Stimulated activated CD8-positive, alpha-beta memory T cell treated with anti-CD3 and anti-CD28 coated beads, Interleukin-15, amount 100 ng/mL, for 24 hours (primary cell): ENCODE measurements around the gene KIF4B.
"Not testable (repeated sequence)": the region's sequence is repeated elsewhere in the genome, so short reads cannot be mapped to it uniquely, and the experiment has no call there.

Experiments used
- DNase-seq: peaks from one replicate; pipeline ENCODE4 v3.0.0-alpha.2; 2020; ENCODE audit warnings: low read depth

The KIF4B gene, protein sequence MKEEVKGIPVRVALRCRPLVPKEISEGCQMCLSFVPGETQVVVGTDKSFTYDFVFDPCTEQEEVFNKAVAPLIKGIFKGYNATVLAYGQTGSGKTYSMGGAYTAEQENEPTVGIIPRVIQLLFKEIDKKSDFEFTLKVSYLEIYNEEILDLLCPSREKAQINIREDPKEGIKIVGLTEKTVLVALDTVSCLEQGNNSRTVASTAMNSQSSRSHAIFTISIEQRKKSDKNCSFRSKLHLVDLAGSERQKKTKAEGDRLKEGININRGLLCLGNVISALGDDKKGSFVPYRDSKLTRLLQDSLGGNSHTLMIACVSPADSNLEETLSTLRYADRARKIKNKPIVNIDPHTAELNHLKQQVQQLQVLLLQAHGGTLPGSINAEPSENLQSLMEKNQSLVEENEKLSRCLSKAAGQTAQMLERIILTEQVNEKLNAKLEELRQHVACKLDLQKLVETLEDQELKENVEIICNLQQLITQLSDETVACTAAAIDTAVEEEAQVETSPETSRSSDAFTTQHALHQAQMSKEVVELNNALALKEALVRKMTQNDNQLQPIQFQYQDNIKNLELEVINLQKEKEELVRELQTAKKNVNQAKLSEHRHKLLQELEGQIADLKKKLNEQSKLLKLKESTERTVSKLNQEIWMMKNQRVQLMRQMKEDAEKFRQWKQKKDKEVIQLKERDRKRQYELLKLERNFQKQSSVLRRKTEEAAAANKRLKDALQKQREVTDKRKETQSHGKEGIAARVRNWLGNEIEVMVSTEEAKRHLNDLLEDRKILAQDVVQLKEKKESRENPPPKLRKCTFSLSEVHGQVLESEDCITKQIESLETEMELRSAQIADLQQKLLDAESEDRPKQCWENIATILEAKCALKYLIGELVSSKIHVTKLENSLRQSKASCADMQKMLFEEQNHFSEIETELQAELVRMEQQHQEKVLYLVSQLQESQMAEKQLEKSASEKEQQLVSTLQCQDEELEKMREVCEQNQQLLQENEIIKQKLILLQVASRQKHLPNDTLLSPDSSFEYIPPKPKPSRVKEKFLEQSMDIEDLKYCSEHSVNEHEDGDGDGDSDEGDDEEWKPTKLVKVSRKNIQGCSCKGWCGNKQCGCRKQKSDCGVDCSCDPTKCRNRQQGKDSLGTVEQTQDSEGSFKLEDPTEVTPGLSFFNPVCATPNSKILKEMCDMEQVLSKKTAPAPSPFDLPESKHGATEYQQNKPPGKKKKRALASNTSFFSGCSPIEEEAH

DNA sequence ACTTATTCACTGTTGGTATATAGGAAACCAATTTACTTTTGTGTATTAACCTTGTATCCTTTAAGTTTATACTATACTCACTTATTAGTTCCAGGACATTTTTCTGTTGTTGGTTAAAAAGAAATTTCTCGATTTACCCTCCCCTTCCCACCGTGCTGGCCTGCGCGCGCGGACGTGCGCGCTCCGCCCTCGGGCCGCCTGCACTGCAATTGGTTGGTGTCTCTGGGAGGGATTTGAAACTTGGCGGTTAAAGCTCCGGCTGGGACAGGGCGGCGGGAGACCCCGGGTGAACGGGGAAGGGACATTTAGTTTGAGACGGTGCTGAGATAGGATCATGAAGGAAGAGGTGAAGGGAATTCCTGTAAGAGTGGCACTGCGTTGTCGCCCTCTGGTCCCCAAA is at the start of gene KIF4B:
TSS of gene KIF4B (plus strand) at position 230 of the 400 bp plus-strand sequence. CDS start at position 335, 105 bp downstream.
- no peak for DNase-seq

DNA sequence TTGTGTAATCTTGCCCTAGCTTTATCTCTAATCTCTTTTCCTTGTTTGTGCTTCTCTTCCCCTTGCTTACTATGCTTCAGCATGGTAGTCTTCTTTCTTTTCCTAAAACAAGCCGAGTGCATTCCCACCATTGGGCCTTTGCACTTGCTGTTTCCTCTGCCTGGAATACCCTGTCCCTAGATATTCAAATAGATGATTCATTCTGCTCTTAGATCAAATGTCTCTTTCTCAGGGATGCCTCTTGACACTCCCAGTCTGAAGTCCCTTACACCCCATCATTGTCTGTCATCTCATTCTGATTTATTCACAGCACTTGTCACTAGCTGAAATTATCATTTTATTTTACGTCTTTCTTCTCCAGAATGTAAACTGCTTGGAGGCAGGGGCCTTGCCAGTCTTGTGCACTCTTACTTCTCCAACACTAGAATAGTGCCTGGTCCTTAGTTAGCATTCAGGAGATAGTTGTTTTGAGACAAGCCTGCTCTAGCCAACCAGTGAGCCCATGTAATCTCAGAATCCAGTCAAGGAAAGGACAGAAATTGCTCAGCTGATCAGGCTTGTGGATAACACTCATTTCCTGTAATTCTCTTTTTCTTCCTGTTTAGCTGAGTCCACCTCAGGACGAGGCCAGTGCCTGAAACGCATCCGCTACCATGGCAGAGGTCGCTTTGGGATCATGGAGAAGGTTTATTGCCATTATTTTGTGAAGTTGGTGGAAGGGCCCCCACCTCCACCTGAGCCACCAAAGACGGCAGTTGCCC is 47.3 kb upstream of the KIF4B start:
- no peak for DNase-seq

DNA sequence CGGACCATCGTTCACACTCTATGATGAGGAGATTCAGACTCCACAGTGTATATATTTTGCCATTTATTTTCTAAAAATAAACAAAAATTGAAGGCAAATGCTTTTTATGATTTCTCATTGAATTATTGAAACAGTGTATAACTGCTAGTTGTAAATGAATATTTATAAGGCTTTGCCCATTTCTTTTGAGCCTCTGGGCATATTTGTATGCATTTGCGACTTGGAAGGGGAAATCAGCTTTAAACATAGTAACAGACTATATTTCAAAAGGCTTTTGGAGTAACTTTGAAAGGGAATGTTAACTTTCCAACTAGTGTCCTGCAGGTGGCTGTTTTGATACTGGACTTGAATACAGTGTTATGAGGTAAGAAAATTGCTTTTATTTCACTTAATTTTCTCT is 46.7 kb upstream of the KIF4B start:
- DNase-seq = no peak

DNA sequence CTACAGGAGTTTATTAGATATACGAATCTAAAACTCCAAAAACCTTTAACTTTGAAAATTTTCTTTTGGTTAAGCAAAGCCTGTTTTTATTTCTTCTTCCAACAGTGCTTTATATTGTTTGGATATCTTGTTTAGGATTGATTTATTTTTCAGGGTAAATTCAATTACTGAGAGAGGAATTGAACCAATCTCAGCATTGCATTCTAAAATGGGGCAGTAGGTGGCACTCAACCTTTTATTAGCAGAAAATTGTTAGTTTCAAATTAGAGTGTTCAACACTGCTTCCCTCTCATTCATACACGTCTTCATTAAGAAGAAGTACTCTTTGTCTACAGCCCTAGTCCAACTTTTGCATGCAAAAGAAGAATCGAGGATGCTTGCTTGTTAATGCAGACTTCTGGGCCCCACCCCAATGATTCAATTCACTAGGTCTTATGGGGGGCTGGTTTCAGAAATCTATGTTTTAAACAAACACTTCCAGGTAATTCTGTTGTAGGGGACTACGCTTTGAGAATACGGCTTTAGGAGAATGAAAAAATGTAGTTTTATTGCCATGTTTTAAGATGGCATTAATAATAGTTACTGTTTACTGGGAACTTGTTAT is 46.0 kb upstream of the KIF4B start:
- DNase-seq = no peak

DNA sequence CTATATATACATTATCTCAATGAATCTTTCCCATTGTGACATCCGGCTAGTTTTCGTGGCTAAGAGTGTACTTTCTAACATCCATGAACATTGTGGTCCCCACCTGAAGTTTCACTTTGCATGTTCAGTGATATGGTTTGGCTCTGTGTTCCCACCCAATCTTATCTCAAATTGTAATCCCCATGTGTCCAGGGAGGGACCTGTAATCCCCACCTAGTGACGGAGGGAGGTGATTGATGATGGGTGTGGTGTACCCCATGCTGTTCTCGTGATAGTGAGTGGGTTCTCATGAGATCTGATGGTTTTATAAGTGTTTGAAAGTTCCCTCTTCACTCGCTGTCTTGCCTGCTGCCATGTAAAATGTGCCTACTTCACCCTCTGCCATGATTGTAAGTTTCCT is 44.6 kb upstream of the KIF4B start:
- DNase-seq = no peak

DNA sequence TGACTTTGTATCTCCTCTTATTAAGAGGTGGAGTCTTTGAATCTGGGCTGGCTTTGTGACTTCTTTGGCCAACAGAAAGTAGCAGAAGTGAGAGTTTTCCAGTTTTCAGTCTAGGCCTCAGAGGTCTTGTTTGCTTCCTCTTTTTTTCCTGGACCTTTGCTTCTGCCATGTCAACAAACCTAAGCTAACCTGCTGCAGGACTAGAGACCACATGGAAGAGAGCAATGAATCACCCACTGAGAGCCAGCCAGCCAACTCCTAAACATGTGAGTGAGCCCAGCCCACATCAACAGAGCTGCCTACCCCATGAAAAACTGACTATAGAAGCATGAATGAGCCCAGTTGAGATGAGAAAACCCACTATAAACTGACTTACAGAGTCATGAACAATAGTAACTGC is 42.8 kb upstream of the KIF4B start:
- no peak for DNase-seq

DNA sequence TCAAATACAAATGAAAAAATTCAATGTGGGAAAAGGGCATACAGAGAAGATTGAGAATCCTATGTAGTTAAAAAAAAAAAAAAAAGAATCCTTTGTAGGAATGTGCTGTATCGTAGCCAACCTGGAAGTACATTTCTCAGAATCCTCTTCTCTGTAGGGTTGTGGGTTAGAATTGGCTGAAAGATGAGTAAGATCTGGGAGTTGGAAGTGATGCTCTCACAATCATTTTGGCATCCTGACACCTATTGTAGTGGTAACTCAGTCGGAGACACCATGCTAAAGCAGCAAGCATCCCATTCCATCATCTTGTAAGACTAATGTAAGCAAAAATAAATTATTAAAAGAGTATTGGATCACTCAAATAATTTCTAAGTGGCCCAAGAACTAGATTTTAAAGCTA is 42.1 kb upstream of the KIF4B start:
- DNase-seq = no peak

DNA sequence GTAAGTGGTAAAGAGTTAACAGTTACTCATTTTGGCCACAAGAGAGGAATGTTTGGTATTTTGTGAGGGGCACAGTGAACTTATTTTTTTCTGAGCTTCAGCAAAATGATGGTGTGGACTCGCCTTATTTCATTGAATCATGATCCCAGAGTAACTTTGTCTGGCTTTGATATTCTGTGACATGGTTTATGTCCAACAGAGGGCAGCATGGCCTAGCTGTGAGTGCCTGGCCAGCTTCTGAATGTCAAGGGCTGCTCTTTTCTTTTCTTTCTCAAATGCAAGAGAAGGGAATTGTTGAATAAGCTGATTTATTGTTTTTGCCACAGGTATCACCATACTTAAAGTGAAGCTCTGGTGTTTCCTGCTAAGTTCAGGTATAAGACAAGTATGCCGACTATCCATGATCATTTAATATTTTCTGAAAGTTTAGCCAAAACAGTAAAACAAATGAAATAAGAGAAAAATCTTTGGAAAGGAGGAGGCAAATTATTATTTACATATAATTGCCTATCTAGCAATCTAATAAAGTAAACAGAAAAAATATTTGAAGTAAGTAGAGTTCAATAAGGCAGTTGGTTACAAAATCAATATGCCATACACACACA is 41.0 kb upstream of the KIF4B start:
- no peak for DNase-seq

DNA sequence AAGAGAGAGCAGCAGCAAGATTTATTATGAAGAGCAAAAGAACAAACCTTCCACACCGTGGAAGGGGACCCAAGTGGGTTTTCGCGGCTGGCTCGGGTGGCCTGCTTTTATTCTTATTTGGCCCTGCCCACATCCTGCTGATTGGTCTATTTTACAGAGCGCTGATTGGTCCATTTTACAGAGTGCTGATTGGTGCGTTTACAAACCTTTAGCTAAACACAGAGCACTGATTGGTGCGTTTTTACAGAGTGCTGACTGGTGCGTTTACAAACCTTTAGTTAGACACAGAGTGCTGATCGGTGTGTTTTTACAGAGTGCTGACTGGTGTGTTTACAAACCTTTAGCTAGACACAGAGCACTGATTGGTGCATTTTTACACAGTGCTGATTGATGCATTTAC is 37.5 kb upstream of the KIF4B start:
- DNase-seq = not testable (repeated sequence)

DNA sequence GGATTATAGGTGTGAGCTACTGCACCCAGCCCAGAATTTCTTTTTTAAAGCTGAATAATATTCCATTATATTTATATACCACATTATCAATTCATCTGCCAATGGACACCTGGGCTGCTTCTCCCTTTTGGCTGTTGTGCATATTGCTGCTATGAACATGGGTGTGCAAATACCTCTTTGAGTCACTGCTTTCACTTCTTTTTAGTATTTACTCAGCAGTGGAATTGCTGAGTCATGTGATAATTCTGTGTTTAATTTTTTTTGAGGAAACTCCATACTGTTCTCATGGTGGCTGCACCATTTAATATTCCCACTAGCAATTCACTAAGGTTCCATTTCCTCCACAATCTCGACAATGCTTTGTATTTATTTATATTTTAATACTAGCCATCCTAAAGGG is 36.1 kb upstream of the KIF4B start:
- DNase-seq = no peak

DNA sequence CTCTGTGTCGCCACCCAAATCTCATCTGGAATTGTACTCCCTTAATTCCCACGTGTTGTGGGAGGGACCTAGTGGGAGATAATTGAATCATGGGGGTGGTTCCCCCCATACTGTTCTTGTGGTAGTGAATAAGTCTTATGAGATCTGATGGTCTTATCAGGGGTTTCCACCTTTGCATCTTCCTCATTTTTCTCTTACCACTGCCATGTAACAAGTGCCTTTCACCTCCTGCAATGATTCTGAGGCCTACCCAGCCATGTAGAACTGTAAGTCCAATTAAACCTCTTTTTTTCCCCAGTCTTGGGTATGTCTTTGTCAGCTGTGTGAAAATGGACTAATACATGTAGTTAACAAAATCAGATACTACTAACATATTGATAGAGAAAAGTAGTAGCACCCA is 35.3 kb upstream of the KIF4B start:
- not testable (repeated sequence) for DNase-seq

DNA sequence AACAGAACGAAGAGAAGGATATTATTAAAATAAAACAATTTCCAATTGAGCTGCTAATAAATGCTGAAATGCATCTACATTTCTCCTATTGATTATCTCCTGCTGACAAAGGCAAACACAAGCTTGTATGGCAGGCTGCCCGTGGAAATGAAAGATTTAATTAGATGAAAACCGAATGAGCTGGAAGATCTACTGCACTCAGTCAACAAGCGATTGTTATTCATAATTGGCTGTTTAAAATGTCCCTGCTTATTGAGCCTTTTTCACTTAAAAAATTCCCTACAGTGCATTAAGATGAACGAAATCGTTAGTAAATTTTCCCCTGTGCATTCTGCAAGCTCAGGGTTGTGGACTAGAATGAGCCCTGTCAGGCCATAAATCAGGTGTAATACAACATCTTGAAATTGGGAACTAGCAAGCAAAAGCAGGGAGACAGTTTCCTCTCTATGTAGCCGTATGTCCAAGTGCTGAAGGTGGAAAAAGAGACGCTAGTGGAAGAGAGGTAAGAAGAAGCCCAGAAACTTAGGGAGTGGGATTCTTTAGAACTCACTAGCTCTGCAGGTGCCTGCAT is 28.5 kb upstream of the KIF4B start:
- no peak for DNase-seq

DNA sequence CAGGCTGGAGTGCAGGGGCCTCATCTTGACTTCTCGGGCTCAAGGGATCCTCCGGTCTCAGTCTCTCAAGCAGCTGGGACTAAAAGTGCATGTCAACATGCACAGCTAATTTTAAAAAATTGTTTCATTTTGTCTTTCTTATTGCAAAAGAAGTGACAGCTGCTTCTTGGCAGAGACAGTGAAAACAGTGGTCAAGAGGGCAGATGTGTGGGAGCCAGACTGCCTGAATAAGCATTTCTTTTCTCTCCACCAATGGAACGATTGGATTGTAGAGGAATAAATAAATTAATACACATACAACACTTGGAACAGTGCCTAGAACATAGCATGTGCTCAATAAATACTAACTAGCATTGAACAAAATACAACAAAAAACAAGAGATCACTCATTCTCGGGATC is 27.4 kb upstream of the KIF4B start:
- no peak for DNase-seq

DNA sequence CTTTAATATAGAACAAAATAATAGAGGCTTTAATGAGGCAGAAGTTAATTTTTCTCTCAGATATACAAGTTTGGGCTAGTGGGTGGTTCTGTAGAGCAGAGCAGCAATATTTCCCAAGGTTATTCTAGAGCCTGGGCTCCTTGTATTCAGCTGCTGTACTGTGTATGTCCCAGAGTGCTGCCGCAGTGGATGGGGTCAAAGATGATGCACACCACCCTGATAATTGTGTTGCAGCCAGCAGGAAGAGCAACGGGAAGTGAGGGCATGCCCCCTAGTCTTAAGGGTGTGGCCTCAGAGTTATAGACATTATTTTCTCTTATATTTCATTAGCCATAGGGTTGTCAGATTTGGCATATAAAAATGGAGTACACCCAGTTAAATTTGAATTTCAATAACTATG is 23.9 kb upstream of the KIF4B start:
- no peak for DNase-seq

DNA sequence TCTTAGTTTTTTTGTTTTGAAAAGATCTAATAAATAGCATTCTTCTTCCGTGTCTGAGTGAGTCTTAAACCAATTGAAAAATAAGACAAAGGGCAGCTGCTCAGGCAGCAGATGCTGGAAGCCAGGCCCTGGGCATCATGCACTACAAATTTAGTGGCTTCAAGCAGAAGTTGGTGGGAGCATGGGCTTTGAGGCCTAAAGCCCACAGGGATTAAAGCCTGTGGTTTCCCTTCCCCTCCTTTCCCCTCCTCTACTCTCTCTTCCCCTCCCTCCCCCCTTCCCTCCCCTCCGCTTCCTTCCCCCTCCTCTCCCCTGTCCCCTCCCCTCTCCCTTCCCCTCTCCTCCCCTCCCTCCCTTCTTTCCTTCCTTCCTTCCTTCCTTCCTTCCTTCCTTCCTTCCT is 20.1 kb upstream of the KIF4B start:
- DNase-seq = no peak

DNA sequence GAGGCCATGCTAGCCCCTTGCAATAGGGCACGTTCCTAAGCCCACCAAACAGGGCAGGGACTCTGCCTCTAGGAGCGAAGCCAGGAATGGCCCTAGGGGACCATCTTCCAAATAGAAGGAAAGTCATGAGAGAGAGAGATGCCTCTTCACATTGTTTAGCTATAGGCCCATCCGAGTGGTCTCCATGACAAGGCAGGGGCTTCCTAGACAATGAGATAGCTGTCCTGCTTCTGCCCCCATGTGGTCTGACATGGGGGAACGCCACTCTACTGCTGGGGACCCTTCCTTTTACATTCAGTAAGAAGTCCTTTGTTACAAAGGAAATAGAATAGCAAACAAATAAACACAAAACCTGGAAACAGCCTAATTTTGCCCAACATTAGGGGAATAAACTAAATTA is 17.9 kb upstream of the KIF4B start:
- DNase-seq = no peak

DNA sequence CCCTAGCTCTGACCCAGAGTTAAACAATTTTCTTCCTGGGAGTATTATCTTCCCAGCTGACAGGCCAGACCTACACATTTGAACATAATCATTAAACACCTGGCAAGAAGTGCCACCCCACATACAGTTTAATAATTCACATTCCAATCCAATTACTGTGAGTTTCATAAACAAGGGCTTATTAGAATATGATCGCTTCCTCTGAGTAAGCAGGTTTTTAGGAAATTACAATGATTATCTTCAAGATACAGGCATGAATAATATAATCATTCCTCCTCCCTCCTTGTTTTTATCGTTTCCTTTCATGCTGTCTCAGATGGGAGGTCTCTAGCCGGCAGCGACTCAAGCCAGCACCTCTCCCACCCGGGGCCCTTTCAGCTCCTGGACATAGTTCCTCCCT is 15.8 kb upstream of the KIF4B start:
- DNase-seq = no peak

DNA sequence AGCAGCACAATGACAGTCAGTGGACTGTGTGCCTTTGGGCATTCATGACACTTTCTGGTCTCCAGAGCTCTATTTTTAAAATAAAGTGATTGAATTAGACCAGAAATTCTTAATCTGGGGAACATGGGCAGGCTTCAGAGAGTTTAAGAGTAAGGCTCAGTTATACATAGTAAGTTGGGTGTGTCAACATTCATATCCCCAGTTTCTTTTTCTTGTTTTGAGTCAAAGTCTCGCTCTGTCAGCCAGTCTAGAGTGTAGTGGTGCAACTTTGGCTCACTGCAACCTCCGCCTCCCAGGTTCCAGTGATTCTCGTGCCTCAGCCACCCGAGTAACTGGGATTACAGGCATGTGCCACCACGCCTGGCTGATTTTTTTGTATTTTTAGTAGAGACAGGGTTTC is 13.7 kb upstream of the KIF4B start:
- DNase-seq = no peak

DNA sequence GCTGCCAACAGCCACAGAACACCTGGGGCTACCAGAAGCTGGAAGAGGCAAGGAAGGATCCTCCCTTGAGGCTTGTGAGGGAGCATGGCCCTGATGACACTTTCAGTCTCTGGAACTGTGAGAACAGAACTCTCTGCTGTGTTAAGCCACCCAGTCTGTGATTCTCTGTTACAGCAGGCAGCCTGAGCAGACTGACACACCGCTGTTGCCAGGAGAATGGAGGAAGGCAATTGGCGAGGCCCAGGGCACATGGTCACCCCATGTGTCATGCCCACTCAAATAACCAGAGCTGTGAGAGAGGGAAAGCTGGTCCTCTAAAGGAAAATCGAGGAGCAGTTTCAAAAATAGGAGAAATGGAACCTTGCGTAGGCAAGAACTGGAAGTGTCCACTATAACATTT is 12.0 kb upstream of the KIF4B start:
- DNase-seq = no peak

DNA sequence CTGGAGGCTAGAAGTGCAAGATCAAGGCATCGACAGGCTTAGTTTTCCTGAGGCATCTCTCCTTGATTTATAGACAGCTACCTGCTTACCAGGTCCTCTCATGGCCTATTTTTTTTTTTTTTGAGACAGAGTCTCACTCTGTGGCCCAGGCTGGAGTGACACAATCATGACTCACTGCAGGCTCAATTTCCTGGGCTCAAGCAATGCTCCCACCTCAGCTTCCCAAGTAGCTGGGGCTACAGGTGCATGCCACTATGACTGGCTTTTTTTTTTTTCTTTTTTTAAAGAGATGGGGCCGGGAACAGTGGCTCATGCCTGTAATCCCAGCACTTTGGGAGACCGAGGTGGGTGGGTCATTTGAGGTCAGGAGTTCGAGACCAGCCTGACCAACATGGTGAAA is 10.8 kb upstream of the KIF4B start:
- DNase-seq = not testable (repeated sequence)
